ENCODE measurements around the gene REEP6. TPM values are rescaled to one million over a fixed set of nuclear protein-coding genes. Genes with fewer than 3 reads are reported as not detected.

Gene REEP6
- total RNA-seq, 1 experiment from 2014 or later = 10.5 TPM

DNA sequence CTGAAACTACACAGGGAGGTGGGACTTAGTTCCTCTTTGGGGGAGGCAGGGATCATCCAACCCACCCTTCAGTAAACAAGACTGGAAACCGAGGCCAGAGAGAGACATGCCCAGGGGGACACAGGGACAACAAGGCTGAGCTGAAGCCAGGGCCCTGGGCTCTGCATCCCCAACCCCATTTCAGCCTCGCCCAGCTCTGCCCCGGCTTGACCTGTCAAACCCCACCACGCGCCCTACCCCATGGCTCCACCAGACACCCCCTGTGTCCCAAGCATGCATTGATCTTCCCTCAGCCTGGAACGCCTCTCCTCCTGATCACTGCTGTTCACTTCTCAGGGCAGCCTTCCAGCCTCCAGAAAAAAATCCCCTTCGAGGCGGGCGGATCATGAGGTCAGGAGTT lies 43.0 kb upstream of the REEP6 start:
- H3K4me3 Mint-ChIP-seq = peak overlapping the region in 1 of 2 experiments; percentile 50; a peak in 2 of 5 replicates
- no peak overlapping the region for H2AK5ac ChIP-seq (ENCODE audit: insufficient read length, low read length)

More for the DNA sequence above, 43.0 kb upstream of the REEP6 start:
- WGBS (ENCODE audit: extremely low coverage, insufficient read length, low lambda C conversion rate) = no CpG with 5 or more reads among the region's 9 CpGs
- no peak overlapping the region for H4K8ac ChIP-seq (replicated peaks; ENCODE audit: insufficient read length, low read depth, low read length)
- H3K4ac ChIP-seq (ENCODE audit: low read depth, low read length) = no peak overlapping the region
- no peak overlapping the region for H3K4me2 ChIP-seq (ENCODE audit: insufficient read depth, insufficient read length, low read length)
- no peak overlapping the region for H3K18ac ChIP-seq (ENCODE audit: insufficient read length, low read depth, low read length)
- no peaks in the 10 kb centered on the region; the same call in 1 of the 2 replicates for H3K4me1 ChIP-seq (ENCODE audit: insufficient read depth, low read length)
- H3K9ac ChIP-seq (ENCODE audit: extremely low read depth, insufficient read length, low read length) = no peak overlapping the region
- no peak overlapping the region for H2BK20ac ChIP-seq (ENCODE audit: low read depth, low read length, poor library complexity, severe bottlenecking)
- no peak overlapping the region for H4K91ac ChIP-seq (ENCODE audit: insufficient read length, low read depth, low read length)
- H2BK12ac ChIP-seq (ENCODE audit: insufficient read length, low read depth, low read length) = no peak overlapping the region
- H3K4me1 Mint-ChIP-seq = peaks cover 10 to 41% of the 10 kb centered on the region in 2 experiments
- peaks cover 10% of the 10 kb centered on the region for H3K23me2 ChIP-seq (ENCODE audit: insufficient read length, low read depth, low read length, poor library complexity, severe bottlenecking)
- H3K56ac ChIP-seq (ENCODE audit: insufficient read length, low read depth, low read length) = no peak overlapping the region
- H2BK5ac ChIP-seq (ENCODE audit: insufficient read length, low read length) = no peak overlapping the region
- no peaks in the 10 kb centered on the region; a peak in 1 of 5 replicates for H3K9me3 Mint-ChIP-seq
- H3K27ac Mint-ChIP-seq = no peak overlapping the region
- H4K5ac ChIP-seq (ENCODE audit: insufficient read length, low read depth, low read length) = no peak overlapping the region
- H3K79me1 ChIP-seq (ENCODE audit: insufficient read depth, low read depth, low read length, poor library complexity, severe bottlenecking) = no peaks in the 10 kb centered on the region
- no peak overlapping the region for H3K23ac ChIP-seq (ENCODE audit: insufficient read length, low read depth, low read length)
- no peaks in the 10 kb centered on the region for H4K20me1 ChIP-seq (ENCODE audit: control insufficient read depth, insufficient read depth, insufficient read length)
- no peak overlapping the region for H2BK120ac ChIP-seq (ENCODE audit: low read depth, low read length, poor library complexity, severe bottlenecking)
- no peak overlapping the region for H3T11ph ChIP-seq (ENCODE audit: low read length)
- H3K27ac ChIP-seq (ENCODE audit: insufficient read length, low read depth, low read length) = no peak overlapping the region
- peaks cover 0 to 3% (median 0%) of the 10 kb centered on the region in 3 experiments; a peak in 2 of 7 replicates for H3K36me3 Mint-ChIP-seq (ENCODE audit: insufficient read depth in 1 of 3, low read depth in 3 of 3)
- no peak overlapping the region for H3K14ac ChIP-seq (ENCODE audit: insufficient read depth, low read length)
- H3K27me3 Mint-ChIP-seq (ENCODE audit: low read depth) = peaks cover 78% of the 10 kb centered on the region
- no peak overlapping the region for H2AFZ ChIP-seq (ENCODE audit: low read length)
- no peak overlapping the region for H2BK15ac ChIP-seq (ENCODE audit: low read depth, low read length)
- DNase-seq = no peak
- peaks cover 24% of the 10 kb centered on the region; the same call in 1 of the 2 replicates for H3K27me3 ChIP-seq (ENCODE audit: insufficient read depth, low read length)
- no peaks in the 10 kb centered on the region for H3K79me2 ChIP-seq (ENCODE audit: insufficient read depth, low read length)
- H3K9me3 ChIP-seq (ENCODE audit: control insufficient read depth, low read depth, low read length) = no peaks in the 10 kb centered on the region
- TF ChIP-seq CTCF (conservative IDR thresholded peaks at IDR 0.05) = no peak
